Activated T-helper 1 cell treated with anti-CD3 and anti-CD28 coated beads, Interleukin-12 subunit alpha, Interleukin-12 subunit beta, Interleukin-2, Interleukin-4 antibody, amounts not matched to agents 30 ng/mL and 10 ng/mL and 1 ng/mL, durations not matched to agents 14 hours and 24 hours and 36 hours (primary cell): Measurements from ENCODE around the gene USP40. TPM values are rescaled to one million over a fixed set of nuclear protein-coding genes. Genes with fewer than 3 reads are reported as not detected.

Source experiments
- DNase-seq: peaks from one replicate; pipeline ENCODE4 v3.0.0; 2021; ENCODE audit warnings: low spot score
- H3K27ac Mint-ChIP-seq: one replicate; pipeline ENCODE4 v1.8.0; 2021; ENCODE audit warnings: mild to moderate bottlenecking, mixed read lengths
- H3K27me3 Mint-ChIP-seq: one replicate; pipeline ENCODE4 v1.8.0; 2022; ENCODE audit warnings: mild to moderate bottlenecking, moderate library complexity, mixed read lengths; ENCODE audit not compliant: insufficient read depth
- H3K36me3 Mint-ChIP-seq: one replicate; pipeline ENCODE4 v1.8.0; 2021; ENCODE audit warnings: low read depth, mixed read lengths
- H3K4me1 Mint-ChIP-seq: one replicate; pipeline ENCODE4 v1.8.0; 2021; ENCODE audit warnings: low read depth, mixed read lengths
- H3K4me3 Mint-ChIP-seq: one replicate; pipeline ENCODE4 v1.8.0; 2021; ENCODE audit warnings: mild to moderate bottlenecking, moderate library complexity, mixed read lengths
- H3K9me3 Mint-ChIP-seq: one replicate; pipeline ENCODE4 v1.8.0; 2021; ENCODE audit warnings: mixed read lengths
- intact Hi-C: fragments of 100-400 bp; cut with micrococcal nuclease; formaldehyde crosslinking; loops from one replicate; pipeline ENCODE4 v1.15.1; 2024
- total RNA-seq: library from RNA; stranded (reverse); gene quantifications from 2 replicates; pipeline ENCODE4 v1.2.3, GENCODE V29; 2022

USP40 gene
- total RNA-seq, 1 donor from 2014 or later: 10.1 TPM

DNA sequence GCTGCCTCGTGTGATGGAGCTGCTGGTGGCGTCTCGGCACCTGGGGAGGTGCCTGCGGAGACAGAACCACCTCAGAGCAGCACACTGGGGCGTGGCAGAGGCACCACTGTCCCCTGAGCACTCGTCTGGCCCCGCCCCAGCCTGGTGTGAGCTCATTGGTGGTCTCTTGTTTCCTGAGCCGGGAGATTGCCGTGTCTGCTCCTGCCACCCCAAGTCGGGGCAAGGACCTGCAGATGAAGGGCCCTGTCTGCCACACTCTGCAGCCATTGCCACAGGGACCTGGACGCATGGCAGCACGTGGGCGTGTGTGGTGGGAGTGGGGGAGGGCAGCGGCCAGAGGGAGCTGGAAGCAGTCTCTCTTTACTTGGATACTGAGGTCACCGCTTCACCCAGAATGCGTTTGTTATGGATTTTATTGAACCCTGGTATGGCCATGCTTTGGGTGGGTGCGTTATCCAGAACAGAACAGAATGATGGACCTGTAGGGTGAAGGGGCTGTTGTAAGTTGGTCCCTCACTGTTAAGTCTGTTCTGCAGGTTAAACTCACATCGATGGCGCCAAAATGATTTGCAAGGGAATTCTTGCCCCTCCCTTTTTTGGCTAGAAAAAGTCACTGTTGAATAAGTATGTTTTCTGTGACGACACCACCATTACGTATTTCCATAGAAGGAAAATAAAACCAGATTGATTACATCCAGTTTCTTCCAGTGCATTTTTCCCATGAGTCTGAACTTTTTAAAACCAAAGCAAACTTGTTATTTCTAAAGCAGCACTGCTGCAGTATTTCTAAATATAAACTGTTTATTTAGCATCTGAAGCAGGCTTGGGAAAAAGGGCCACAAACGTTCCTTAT, 92.0 kb downstream of the USP40 start:
- Mint-ChIP-seq H3K9me3 (no peaks in the 10 kb centered on the region), H3K27me3 (no peaks in the 10 kb centered on the region), H3K27ac (no peak overlapping the region), H3K4me3 (no peak overlapping the region), H3K4me1 (no peaks in the 10 kb centered on the region), H3K36me3 (peaks cover 5% of the 10 kb centered on the region)
- no peak for DNase-seq
- intact Hi-C loops: no loop called here

DNA sequence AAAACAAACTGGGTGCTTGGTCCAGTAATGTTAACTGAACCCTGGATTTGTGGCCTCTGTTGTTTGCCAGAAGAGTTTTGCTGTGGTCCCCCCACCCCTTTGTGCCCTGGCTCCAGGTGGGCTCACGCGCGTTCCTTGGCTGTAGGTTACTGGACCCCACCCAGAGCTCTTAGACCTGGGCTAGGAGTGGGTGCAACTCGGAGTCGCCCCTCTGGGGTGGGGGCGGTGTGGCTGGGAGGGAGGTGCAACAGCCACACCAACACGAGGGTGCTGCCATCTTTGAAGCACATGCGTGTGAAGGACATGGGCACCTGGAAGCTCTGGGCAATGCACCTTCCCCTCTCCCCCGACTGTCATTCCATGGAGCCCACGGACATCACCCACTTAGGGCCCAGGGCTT, 92.7 kb downstream of the USP40 start:
- no peaks in the 10 kb centered on the region for H3K4me1 Mint-ChIP-seq
- H3K27ac Mint-ChIP-seq: no peak overlapping the region
- H3K27me3 Mint-ChIP-seq: no peaks in the 10 kb centered on the region
- H3K4me3 Mint-ChIP-seq: no peak overlapping the region
- intact Hi-C loops: no loop called here
- H3K36me3 Mint-ChIP-seq: peaks cover 7% of the 10 kb centered on the region
- no peaks in the 10 kb centered on the region for H3K9me3 Mint-ChIP-seq
- DNase-seq: no peak

DNA sequence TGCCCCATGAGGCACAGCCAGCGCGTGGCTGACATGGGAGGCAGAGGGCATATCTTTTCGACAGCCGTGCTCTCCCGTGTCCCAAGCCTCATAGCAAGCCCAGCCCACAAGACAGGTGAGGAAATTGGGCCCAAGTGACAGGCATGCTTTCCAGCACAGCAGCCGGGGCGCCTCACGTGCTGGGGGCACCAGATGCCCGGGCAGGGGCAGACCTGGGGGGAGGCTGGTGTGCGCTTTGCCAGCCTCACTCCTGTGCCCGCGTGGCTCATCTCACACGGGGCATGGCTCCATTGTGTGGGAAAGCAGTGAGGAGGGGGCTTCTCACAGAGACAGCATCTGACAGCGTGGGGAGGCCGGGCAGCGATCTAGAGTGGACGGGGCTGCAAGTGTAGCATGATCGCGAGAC, 93.2 kb downstream of the USP40 start:
- no peak for DNase-seq
- Mint-ChIP-seq H3K36me3 (peaks cover 10% of the 10 kb centered on the region), H3K9me3 (no peaks in the 10 kb centered on the region), H3K4me3 (no peak overlapping the region), H3K4me1 (no peaks in the 10 kb centered on the region), H3K27ac (no peak overlapping the region), H3K27me3 (no peaks in the 10 kb centered on the region)
- intact Hi-C loops: no loop called here

DNA sequence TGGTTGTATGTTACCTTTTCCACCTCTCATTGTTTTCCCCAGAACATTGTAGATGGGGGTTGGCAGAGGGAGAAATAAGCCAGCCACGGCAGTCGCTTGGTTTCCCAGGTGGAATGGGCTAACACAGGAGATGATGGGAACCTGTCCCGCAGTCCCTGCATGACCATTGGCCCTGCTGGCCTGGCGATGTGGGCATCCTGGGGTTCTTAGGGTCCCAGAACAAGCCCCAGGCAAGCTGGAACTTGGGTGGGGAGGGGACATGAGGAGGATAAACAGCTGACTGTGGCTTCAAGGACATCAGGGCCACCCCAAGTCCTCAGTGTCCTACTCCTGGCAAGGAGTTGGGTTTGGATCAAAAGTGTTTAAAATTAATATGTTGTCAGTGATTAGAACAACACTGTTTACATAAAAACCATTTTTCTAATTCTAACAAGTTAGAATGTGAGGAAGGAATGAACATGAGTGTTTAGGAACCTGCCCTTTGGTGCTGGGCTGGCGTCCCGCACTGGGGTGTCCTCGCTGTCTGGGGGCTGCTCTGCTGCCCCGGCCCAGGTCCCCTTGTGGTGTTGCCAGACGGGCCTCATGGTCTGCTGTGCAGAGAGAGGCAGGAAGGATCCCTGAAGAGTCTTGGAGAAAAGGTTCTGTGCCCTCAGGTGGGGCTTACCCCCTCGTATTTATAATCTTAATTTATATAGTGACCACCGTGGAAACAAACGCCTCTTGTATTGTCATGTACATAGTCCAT, 95.1 kb downstream of the USP40 start:
- no peaks in the 10 kb centered on the region for H3K9me3 Mint-ChIP-seq
- H3K27ac Mint-ChIP-seq: no peak overlapping the region
- no peak overlapping the region for H3K4me3 Mint-ChIP-seq
- no peaks in the 10 kb centered on the region for H3K4me1 Mint-ChIP-seq
- no peak for DNase-seq
- peaks cover 12% of the 10 kb centered on the region for H3K36me3 Mint-ChIP-seq
- intact Hi-C loops: no loop called here
- no peaks in the 10 kb centered on the region for H3K27me3 Mint-ChIP-seq

DNA sequence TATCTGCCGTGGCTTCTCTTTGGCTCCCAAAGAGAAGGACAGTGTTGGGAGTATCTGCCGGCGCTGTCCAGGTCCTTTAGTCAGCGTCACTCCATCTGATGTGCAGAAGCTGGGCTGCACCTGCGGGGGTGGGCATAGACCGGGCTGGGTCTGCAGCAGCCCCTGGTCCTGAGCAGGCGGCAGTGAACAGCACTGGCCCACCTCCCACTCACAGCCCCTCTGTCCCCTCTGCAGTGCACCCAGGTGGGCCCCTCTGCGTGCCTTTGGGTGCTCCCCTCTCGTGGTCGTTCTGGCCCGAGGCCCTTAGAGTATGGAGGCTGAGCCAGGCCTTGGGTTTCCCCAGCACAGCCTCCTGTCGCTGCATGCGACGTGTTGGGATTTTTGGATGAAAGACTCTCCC, 95.7 kb downstream of the USP40 start:
- no peaks in the 10 kb centered on the region for H3K4me1 Mint-ChIP-seq

DNA sequence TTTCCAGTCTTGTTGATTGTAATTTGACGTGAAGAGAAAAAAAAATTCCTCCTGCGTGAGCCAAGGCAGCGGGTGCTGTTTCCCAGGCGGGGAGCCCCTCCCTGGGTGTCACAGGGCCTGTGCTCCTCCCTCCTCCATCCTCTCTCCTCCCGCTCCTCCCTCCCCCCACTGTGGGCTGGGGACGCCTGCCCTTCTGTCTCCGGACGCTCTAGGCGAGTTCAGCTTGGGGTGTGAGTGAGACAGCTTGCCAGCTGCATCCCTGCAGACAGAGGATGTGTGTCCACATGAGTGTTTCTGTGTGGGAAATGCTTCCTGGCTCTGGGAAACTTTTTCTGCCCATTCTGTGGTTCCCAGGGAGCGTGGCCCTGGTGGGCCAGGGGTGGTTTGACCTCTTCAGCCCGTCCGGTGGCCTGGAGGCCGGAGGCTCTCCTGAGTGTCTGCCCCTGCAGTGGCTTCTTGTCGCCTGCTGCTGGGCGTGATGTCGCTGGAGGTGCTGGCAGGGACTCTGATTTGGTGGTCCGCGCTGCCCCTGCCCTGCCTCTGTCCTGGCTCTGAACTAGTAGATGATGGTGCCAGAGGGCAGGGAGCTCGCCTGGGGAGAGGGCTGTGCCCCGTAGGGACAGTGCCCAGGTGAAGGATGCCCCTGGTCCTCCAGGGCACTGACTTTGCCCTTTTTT, 96.4 kb downstream of the USP40 start:
- Mint-ChIP-seq H3K27me3 (no peaks in the 10 kb centered on the region), H3K4me1 (no peaks in the 10 kb centered on the region), H3K9me3 (no peaks in the 10 kb centered on the region), H3K4me3 (no peak overlapping the region), H3K27ac (peak overlapping the region; percentile 29), H3K36me3 (peaks cover 12% of the 10 kb centered on the region)
- intact Hi-C loops: no loop called here
- DNase-seq: no peak

More for the DNA sequence above, 95.7 kb downstream of the USP40 start:
- no peaks in the 10 kb centered on the region for H3K27me3 Mint-ChIP-seq
- no peak overlapping the region for H3K27ac Mint-ChIP-seq
- H3K36me3 Mint-ChIP-seq: peaks cover 12% of the 10 kb centered on the region
- DNase-seq: no peak
- intact Hi-C loops: no loop called here
- no peaks in the 10 kb centered on the region for H3K9me3 Mint-ChIP-seq
- no peak overlapping the region for H3K4me3 Mint-ChIP-seq

DNA sequence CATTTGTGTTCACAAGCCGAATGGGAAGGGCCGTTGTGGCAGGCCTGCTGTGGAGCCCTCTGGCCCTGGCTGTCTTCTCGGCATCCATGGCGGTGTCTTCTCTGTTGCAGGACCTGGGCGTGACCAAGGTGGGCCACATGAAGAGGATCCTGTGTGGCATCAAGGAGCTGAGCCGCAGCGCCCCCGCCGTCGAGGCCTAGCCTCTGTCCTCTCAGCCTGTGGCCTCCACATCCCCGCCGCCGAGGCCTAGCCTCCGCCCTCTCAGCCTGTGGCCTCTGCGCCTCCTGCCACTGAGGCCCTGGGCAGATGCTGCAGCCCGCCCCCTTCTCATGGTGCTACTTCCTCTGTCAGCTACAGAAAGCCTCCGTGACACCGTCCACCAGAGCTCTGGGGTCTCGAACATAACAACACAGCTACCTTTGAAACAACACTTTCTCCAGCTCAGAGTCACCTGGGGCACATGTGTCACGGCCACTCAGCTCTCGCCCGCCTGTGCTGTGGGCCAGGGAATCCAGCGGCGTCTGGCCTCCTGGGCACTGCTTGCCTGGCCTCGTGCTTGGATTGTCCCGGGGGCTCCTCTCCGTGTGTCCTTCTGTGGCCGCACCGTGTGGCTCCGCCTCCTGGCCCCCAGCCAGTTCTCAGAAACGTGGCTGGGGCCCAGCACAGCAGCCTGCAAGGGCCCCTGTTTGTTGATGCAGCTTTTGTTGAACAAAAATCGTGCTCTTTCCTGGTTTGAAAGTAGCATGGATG, 97.1 kb downstream of the USP40 start:
- H3K36me3 Mint-ChIP-seq: peaks cover 12% of the 10 kb centered on the region
- DNase-seq: no peak
- intact Hi-C loops: no loop called here
- H3K4me3 Mint-ChIP-seq: no peak overlapping the region
- no peaks in the 10 kb centered on the region for H3K9me3 Mint-ChIP-seq
- H3K27me3 Mint-ChIP-seq: no peaks in the 10 kb centered on the region
- no peaks in the 10 kb centered on the region for H3K4me1 Mint-ChIP-seq
- peak overlapping the region; percentile 29 for H3K27ac Mint-ChIP-seq

DNA sequence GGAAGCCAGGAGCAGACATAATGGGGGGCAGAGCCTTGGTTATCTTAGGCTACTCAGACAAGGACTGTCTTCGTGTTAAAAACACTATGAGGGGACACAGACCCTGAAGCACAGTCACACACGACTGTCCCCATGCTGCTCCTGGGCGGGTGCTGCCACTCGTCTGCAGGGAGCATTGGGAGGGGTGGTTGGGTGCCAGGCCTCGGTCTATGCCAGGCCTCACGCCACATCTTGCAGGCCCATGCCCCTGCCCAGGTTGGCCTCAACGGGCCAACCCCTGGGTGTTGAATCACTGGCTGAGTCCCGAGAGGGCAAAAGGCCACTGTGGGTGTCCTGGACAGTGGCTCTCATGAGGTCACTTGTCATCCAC, 97.9 kb downstream of the USP40 start:
- peaks cover 12% of the 10 kb centered on the region for H3K36me3 Mint-ChIP-seq
- no peaks in the 10 kb centered on the region for H3K4me1 Mint-ChIP-seq
- no peak overlapping the region for H3K27ac Mint-ChIP-seq
- DNase-seq: no peak
- no peak overlapping the region for H3K4me3 Mint-ChIP-seq
- no peaks in the 10 kb centered on the region for H3K27me3 Mint-ChIP-seq
- no peaks in the 10 kb centered on the region for H3K9me3 Mint-ChIP-seq
- intact Hi-C loops: no loop called here

DNA sequence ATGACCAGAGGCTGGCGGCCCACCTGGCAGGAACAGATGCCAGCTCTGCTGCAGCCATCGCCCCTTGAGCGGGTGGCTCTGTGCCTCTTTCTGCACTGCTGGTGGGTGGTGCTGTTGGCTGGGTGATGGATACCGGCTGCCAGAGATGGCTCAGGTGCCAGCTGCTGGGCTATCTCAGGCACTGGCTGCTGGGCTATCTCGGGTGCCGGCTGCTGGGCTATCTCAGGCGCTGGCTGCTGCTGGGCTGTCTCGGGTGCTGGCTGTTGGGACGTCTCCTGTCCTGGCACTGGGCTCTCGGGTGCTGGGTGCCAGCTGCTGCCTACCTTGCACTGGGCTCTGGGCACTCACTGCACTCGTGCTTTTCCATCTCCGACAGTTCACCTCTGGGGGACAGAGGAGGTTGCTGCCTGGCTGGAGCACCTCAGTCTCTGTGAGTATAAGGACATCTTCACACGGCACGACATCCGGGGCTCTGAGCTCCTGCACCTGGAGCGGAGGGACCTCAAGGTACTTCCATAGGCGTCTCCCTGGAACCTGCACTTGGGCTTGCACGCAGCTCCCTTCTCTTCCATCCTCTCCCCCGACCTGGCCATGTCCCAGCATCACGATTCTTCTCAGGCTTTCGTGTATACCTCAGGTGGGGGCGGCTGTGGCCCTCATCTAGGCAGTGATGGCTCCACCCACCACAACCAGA, 98.4 kb downstream of the USP40 start:
- intact Hi-C loops: no loop called here
- no peak overlapping the region for H3K27ac Mint-ChIP-seq
- no peak for DNase-seq
- H3K27me3 Mint-ChIP-seq: no peaks in the 10 kb centered on the region
- no peaks in the 10 kb centered on the region for H3K4me1 Mint-ChIP-seq
- H3K9me3 Mint-ChIP-seq: no peaks in the 10 kb centered on the region
- H3K4me3 Mint-ChIP-seq: no peak overlapping the region
- H3K36me3 Mint-ChIP-seq: peaks cover 16% of the 10 kb centered on the region

DNA sequence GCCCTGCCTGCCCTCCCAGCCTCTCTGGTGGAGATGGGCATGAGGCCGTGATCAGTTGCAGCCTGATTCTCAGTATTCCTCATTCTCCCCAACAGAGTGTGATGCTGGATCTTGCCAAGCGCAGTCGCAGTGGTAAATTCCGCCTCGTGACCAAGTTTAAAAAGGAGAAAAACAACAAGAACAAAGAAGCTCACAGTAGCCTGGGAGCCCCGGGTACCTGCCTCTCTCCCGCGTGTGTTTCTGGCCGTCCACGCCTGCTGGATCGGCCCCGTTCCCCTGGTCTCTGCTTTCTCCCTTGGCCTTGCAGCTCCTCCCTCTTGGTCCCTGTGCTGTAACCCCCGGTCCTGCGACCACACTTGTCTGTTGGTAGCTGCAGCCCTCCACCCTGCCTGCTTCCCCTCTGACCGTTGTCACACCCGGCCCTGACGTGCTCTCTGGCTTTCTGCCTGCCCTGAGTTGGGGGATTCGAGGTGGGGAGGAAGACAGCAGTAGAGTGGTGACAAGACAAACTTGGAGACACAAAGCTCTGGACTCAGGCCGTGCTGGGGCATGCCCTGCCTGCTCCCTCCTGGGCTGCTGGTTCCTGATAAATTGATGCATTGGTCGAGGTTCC, 99.5 kb downstream of the USP40 start:
- intact Hi-C loops: no loop called here
- H3K27me3 Mint-ChIP-seq: no peaks in the 10 kb centered on the region
- no peaks in the 10 kb centered on the region for H3K4me1 Mint-ChIP-seq
- no peaks in the 10 kb centered on the region for H3K9me3 Mint-ChIP-seq
- no peak overlapping the region for H3K27ac Mint-ChIP-seq
- DNase-seq: no peak
- peaks cover 17% of the 10 kb centered on the region for H3K36me3 Mint-ChIP-seq
- no peak overlapping the region for H3K4me3 Mint-ChIP-seq

DNA sequence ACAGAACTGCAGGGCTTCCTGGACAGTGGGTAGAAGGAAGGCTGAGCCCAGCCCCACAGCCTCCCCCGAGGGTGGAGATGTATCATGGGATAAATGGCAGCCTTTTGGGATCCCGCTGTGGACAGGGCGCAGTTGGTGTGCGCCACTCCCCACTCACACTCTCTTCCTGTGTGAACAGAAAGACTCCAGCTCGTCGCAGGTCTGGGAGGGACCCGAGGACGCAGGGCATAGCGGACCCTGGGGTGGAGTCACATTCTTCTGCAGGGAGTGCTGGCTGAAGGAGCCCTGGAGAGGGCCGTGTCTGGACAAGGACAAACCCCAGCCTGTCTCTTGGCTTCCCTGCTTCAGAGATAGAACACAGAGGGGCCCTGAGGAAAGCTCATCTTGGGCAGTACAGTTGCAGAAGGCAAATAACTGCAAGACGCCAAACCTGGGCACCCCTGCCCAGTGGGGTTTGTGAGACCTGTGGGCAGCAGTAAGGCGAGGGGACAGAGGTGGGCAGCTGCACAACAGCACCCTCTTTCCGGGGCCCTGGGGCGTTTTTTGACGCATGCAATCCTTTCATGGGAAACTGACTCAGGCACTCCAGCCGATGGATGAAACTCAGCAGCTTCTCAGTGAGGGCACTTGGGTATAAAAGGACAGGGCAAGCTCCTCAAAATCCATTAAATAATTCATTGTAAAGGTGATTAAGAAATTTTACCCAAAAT, 101.9 kb downstream of the USP40 start:
- Mint-ChIP-seq H3K4me1 (no peaks in the 10 kb centered on the region), H3K9me3 (no peaks in the 10 kb centered on the region), H3K27ac (no peak overlapping the region), H3K4me3 (no peak overlapping the region), H3K27me3 (no peaks in the 10 kb centered on the region), H3K36me3 (peaks cover 21% of the 10 kb centered on the region)
- intact Hi-C loops: no loop called here
- no peak for DNase-seq
